MM.1S (cell line): ENCODE results near the gene CPT1A.

Source experiments
- DNase-seq: peaks from one replicate; pipeline ENCODE4 v3.0.0-alpha.2; 2015
- H2AFZ ChIP-seq: fragments of 300-600 bp; sonication (generic); 2 replicates; pipeline ENCODE4 v1.6.0; 2016; ENCODE audit warnings: antibody characterized with exemption, low read length
- H3F3A ChIP-seq: fragments of 300-600 bp; sonication (generic); 2 replicates; pipeline ENCODE4 v1.6.1; 2016; ENCODE audit warnings: mild to moderate bottlenecking, antibody characterized with exemption, low read length, moderate library complexity, mixed read lengths; ENCODE audit not compliant: insufficient read depth
- H3K27ac ChIP-seq: fragments of 300-600 bp; sonication (generic); 2 replicates; pipeline ENCODE4 v1.5.1; 2016; ENCODE audit warnings: mild to moderate bottlenecking, low read length
- H3K27me3 ChIP-seq: fragments of 300-600 bp; sonication (generic); replicated peaks from 2 replicates; pipeline ENCODE4 v1.6.0; 2016; ENCODE audit warnings: low read length; ENCODE audit not compliant: insufficient read depth
- H3K36me3 ChIP-seq: fragments of 300-600 bp; sonication (generic); replicated peaks from 2 replicates; pipeline ENCODE4 v1.6.1; 2016; ENCODE audit warnings: mild to moderate bottlenecking, low read length, mixed read lengths; ENCODE audit not compliant: insufficient read depth
- H3K4me1 ChIP-seq: fragments of 300-600 bp; sonication (generic); 2 replicates; pipeline ENCODE4 v1.6.1; 2016; ENCODE audit warnings: low read length, mixed read lengths
- H3K4me2 ChIP-seq: fragments of 300-600 bp; sonication (generic); 2 replicates; pipeline ENCODE4 v1.6.0; 2016; ENCODE audit warnings: low read depth, low read length
- H3K4me3 ChIP-seq: fragments of 300-600 bp; sonication (generic); 2 replicates; pipeline ENCODE4 v1.5.1; 2016; ENCODE audit warnings: low read length, mixed read lengths
- H3K79me2 ChIP-seq: fragments of 300-600 bp; sonication (generic); 2 replicates; pipeline ENCODE4 v1.6.1; 2016; ENCODE audit warnings: mixed run types, low read length, mixed read lengths
- H3K9ac ChIP-seq: fragments of 300-600 bp; sonication (generic); 2 replicates; pipeline ENCODE4 v1.6.1; 2016; ENCODE audit warnings: low read length, mixed read lengths
- H3K9me2 ChIP-seq: fragments of 300-600 bp; sonication (generic); replicated peaks from 2 replicates; pipeline ENCODE4 v1.6.1; 2016; ENCODE audit warnings: mild to moderate bottlenecking, low read length, mixed read lengths; ENCODE audit not compliant: insufficient read depth
- H3K9me3 ChIP-seq: fragments of 300-600 bp; sonication (generic); replicated peaks from 2 replicates; pipeline ENCODE4 v1.6.1; 2016; ENCODE audit warnings: mild to moderate bottlenecking, low read length, mixed read lengths; ENCODE audit not compliant: insufficient read depth
- H4K20me1 ChIP-seq: fragments of 300-600 bp; sonication (generic); 2 replicates; pipeline ENCODE4 v1.6.1; 2016; ENCODE audit warnings: mild to moderate bottlenecking, low read length, moderate library complexity, mixed read lengths; ENCODE audit not compliant: insufficient read depth
- EZH2 ChIP-seq: fragments of 300-600 bp; sonication (generic); optimal IDR thresholded peaks from 2 replicates; pipeline ENCODE3; 2017; ENCODE audit warnings: low read depth, mild to moderate bottlenecking, antibody characterized with exemption, low read length, mixed read lengths
- EZH2phosphoT487 ChIP-seq: fragments of 300-600 bp; sonication (generic); IDR thresholded peaks from 2 replicates; pipeline ENCODE4 v1.6.1; 2018; ENCODE audit warnings: antibody characterized with exemption, low read length
- TF ChIP-seq, protein P1 (sequence below): fragments of 300-600 bp; sonication (generic); IDR thresholded peaks from 2 replicates; pipeline ENCODE4 v1.5.1; 2016; ENCODE audit warnings: antibody characterized with exemption, low read length, mixed read lengths

CPT1A gene

DNA sequence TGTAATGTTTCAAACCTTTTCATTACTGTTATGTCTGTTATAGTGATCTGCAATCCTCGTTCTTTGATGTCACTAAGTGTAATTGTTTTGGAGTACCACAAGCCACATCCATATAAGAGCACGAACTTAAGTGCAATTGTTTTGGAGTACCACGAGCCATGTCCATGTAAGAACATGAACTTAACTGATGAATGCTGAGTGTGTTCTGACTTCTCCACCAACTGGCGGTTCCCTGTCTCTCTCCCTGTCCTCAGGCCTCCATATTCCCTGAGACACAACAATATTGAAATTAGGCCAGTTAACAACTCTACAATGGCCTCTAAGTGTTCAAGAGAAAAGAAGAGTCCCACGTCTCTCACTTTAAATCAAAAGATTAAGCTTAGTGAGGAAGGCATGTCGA is 113.9 kb downstream of the CPT1A start:
- Histone ChIP-seq H4K20me1 (no peaks in the 10 kb centered on the region), H3K27ac (no peak overlapping the region), H3K27me3 (no peaks in the 10 kb centered on the region), H3K9me2 (no peaks in the 10 kb centered on the region), H3F3A (no peaks in the 10 kb centered on the region), H3K9me3 (no peaks in the 10 kb centered on the region), H2AFZ (no peak overlapping the region), H3K36me3 (no peaks in the 10 kb centered on the region), H3K4me3 (no peak overlapping the region), H3K9ac (no peak overlapping the region), H3K79me2 (no peaks in the 10 kb centered on the region), H3K4me1 (no peaks in the 10 kb centered on the region), H3K4me2 (no peak overlapping the region)
- TF ChIP-seq EZH2phosphoT487 (no peak), EZH2 (no peak)
- TF ChIP-seq, protein P1, sequence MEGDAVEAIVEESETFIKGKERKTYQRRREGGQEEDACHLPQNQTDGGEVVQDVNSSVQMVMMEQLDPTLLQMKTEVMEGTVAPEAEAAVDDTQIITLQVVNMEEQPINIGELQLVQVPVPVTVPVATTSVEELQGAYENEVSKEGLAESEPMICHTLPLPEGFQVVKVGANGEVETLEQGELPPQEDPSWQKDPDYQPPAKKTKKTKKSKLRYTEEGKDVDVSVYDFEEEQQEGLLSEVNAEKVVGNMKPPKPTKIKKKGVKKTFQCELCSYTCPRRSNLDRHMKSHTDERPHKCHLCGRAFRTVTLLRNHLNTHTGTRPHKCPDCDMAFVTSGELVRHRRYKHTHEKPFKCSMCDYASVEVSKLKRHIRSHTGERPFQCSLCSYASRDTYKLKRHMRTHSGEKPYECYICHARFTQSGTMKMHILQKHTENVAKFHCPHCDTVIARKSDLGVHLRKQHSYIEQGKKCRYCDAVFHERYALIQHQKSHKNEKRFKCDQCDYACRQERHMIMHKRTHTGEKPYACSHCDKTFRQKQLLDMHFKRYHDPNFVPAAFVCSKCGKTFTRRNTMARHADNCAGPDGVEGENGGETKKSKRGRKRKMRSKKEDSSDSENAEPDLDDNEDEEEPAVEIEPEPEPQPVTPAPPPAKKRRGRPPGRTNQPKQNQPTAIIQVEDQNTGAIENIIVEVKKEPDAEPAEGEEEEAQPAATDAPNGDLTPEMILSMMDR = no peak
- no peak for DNase-seq

DNA sequence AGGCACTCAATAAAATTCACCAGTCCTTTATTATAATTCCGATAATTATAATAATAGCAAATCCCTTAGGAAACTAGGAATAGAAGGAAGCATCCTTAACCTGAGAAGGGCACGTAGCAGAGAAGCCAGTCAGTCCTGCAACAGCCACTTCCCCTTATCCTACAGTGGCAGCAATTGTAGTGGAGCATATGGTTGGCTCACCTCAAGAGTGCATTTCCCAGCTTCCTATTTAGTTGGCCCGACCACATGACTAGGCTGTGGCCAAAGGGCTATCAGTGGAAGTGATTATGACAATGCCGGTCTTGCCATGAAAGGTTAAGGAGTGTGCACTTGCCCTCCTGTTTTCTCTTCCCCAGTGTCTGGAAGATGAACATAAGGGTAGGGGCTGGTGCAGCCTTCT is 117.4 kb downstream of the CPT1A start:
- Histone ChIP-seq H3K4me3 (no peak overlapping the region), H3K9ac (no peak overlapping the region), H3K79me2 (no peaks in the 10 kb centered on the region), H3K36me3 (no peaks in the 10 kb centered on the region), H2AFZ (no peak overlapping the region), H3K27ac (no peak overlapping the region), H4K20me1 (no peaks in the 10 kb centered on the region), H3K4me1 (no peaks in the 10 kb centered on the region), H3K4me2 (no peak overlapping the region), H3F3A (no peaks in the 10 kb centered on the region), H3K9me3 (no peaks in the 10 kb centered on the region), H3K9me2 (no peaks in the 10 kb centered on the region), H3K27me3 (no peaks in the 10 kb centered on the region)
- no peak for DNase-seq
- TF ChIP-seq EZH2phosphoT487 = no peak
- TF ChIP-seq, protein P1 = no peak
- no peak for TF ChIP-seq EZH2

DNA sequence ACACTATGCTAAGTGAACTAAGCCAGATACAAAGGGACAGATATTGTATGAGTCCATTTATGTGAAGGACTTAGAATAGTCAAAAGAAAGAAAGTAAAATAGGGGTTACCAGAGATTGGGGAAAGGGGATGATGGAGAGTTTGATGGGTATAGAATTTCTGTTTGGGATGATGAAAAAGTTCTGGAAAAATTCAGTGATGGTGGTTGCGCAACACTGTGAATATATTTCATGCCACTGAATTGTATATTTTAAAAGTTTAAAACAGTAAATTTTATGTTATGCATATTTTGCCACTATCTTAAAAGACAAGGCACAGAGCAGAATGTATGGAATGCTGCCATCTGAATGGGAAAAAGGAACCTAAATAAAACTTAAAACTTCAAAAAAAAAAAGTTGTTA is 119.6 kb downstream of the CPT1A start:
- no peaks in the 10 kb centered on the region for H3K9me3 ChIP-seq
- H3F3A ChIP-seq = no peaks in the 10 kb centered on the region
- H3K36me3 ChIP-seq = no peaks in the 10 kb centered on the region
- H3K9me2 ChIP-seq = no peaks in the 10 kb centered on the region
- H4K20me1 ChIP-seq = no peaks in the 10 kb centered on the region
- no peaks in the 10 kb centered on the region for H3K4me1 ChIP-seq
- H3K27ac ChIP-seq = no peak overlapping the region
- no peak overlapping the region for H3K4me2 ChIP-seq
- no peak overlapping the region for H3K9ac ChIP-seq
- H2AFZ ChIP-seq = no peak overlapping the region
- TF ChIP-seq EZH2phosphoT487 = no peak
- TF ChIP-seq, protein P1 = no peak
- TF ChIP-seq EZH2 = no peak
- H3K27me3 ChIP-seq = no peaks in the 10 kb centered on the region
- H3K4me3 ChIP-seq = no peak overlapping the region
- no peaks in the 10 kb centered on the region for H3K79me2 ChIP-seq
- no peak for DNase-seq
